Measurements from ENCODE around the gene LINC01488.

The LINC01488 gene

GRCh38 chr11:69495441-69496201, 14.2 kb downstream of the LINC01488 start:
- DNase-seq = no peak

GRCh38 chr11:69496202-69496557, 14.7 kb downstream of the LINC01488 start:
- DNase-seq = no peak

GRCh38 chr11:69496631-69497220, 15.3 kb downstream of the LINC01488 start:
- DNase-seq = no peak

- no peak for DNase-seq
These were observed 15.8 kb downstream of the LINC01488 start for GRCh38 chr11:69497221-69497787.

GRCh38 chr11:69498614-69499175, 17.2 kb downstream of the LINC01488 start:
- no peak for DNase-seq

- no peak for DNase-seq
These were observed 17.9 kb downstream of the LINC01488 start for GRCh38 chr11:69499186-69499917.

GRCh38 chr11:69499918-69500284, 18.4 kb downstream of the LINC01488 start:
- no peak for DNase-seq

- peak; percentile 82 for DNase-seq
These were observed 19.0 kb downstream of the LINC01488 start for GRCh38 chr11:69500285-69501120.

- no peak for DNase-seq
These were observed 19.6 kb downstream of the LINC01488 start for GRCh38 chr11:69501121-69501489.

GRCh38 chr11:69501891-69502860, 20.7 kb downstream of the LINC01488 start:
- DNase-seq = peak; percentile 90

GRCh38 chr11:69504127-69504526, 22.7 kb downstream of the LINC01488 start:
- no peak for DNase-seq

- DNase-seq = no peak
These were observed 23.3 kb downstream of the LINC01488 start for GRCh38 chr11:69504576-69505335.

- no peak for DNase-seq
These were observed 27.5 kb downstream of the LINC01488 start for GRCh38 chr11:69508974-69509373.

GRCh38 chr11:69509381-69509780, 27.9 kb downstream of the LINC01488 start:
- DNase-seq = no peak

GRCh38 chr11:69509846-69510390, 28.5 kb downstream of the LINC01488 start:
- no peak for DNase-seq

- DNase-seq = no peak
These were observed 29.3 kb downstream of the LINC01488 start for GRCh38 chr11:69510471-69511357.

GRCh38 chr11:69511358-69512055, 30.0 kb downstream of the LINC01488 start:
- no peak for DNase-seq

GRCh38 chr11:69512136-69512535, 30.7 kb downstream of the LINC01488 start:
- no peak for DNase-seq

Data from RPMI8226 (cell line).